ENCODE results near the gene SOX15.

Gene SOX15

DNA sequence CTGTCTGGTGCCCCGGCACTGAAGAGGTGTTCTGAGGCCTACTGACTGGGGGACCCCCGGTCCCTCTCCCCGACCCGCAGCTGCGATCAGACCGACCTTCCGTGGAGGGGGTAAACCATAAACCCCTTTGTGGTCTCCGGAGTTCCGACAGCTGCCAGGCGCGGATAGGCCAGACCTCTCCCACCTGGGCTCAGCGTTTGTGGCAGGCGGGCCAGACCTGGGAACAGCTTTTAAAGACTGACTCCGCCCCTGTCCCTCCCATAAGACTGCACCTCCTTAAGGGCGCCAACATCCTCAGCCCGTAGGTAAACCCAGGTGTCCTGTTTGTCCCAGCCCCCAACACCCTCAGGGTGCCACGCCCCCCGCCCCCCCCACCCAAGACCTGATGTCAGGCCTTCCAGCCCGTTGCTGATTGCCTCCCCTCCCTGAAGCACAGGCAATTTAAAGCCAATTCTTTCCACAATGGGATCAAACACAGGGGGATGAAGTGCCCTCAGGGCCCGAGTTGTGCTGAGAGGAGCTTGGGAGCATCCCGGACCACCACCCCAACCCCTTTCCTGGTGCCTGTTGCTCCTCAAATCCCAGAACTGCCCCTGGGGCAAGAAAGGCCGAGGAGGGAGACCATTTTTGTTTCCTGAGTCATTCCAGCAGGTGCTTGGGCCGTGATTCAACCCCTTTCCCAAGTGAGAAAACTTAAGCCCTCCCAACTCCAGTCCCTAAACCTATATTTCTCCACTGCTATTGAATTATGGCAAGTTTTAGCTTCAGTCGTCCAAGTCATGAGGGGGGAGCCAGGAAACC, at the start of gene SOX15:
Gene SOX15, minus strand, starts transcription at position 204 of the 801 bp plus-strand sequence. CDS start 418 bp downstream, outside the sequence.
- TF ChIP-seq EZH2phosphoT487 (IDR thresholded peaks at IDR 0.05; ENCODE audit: borderline replicate concordance): no peak
- TF ChIP-seq, protein P1, sequence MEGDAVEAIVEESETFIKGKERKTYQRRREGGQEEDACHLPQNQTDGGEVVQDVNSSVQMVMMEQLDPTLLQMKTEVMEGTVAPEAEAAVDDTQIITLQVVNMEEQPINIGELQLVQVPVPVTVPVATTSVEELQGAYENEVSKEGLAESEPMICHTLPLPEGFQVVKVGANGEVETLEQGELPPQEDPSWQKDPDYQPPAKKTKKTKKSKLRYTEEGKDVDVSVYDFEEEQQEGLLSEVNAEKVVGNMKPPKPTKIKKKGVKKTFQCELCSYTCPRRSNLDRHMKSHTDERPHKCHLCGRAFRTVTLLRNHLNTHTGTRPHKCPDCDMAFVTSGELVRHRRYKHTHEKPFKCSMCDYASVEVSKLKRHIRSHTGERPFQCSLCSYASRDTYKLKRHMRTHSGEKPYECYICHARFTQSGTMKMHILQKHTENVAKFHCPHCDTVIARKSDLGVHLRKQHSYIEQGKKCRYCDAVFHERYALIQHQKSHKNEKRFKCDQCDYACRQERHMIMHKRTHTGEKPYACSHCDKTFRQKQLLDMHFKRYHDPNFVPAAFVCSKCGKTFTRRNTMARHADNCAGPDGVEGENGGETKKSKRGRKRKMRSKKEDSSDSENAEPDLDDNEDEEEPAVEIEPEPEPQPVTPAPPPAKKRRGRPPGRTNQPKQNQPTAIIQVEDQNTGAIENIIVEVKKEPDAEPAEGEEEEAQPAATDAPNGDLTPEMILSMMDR (conservative IDR thresholded peaks at IDR 0.05; ENCODE audit: low read length): no peak
- no peaks in the 10 kb centered on the region for H3K27me3 ChIP-seq (ENCODE audit: insufficient read depth, low read length, poor library complexity, severe bottlenecking)
- no peak within 1 kb of the TSS for H3K4me3 ChIP-seq (ENCODE audit: low read length, poor library complexity, severe bottlenecking)
- no peaks in the 10 kb centered on the region for H3K4me1 ChIP-seq (ENCODE audit: insufficient read depth, low read length, poor library complexity, severe bottlenecking)
- H3K79me2 ChIP-seq (ENCODE audit: insufficient read depth, low read length): peaks cover 13% of the 10 kb centered on the region; the same call in 1 of the 2 replicates
- H3F3A ChIP-seq (ENCODE audit: low read depth): no peaks in the 10 kb centered on the region
- no peak within 1 kb of the TSS for H2AFZ ChIP-seq (ENCODE audit: low read length)
- no peaks in the 10 kb centered on the region for H4K20me1 ChIP-seq (ENCODE audit: insufficient read depth, low read length, poor library complexity, severe bottlenecking)
- H3K36me3 ChIP-seq (ENCODE audit: insufficient read depth, low read length): peaks cover 43% of the 10 kb centered on the region; the same call in 1 of the 2 replicates
- H3K9me3 ChIP-seq (ENCODE audit: insufficient read depth, low read depth, low read length): no peaks in the 10 kb centered on the region
- H3K9ac ChIP-seq (ENCODE audit: low read depth, low read length, poor library complexity, severe bottlenecking): no peak within 1 kb of the TSS
- H3K9me2 ChIP-seq (replicated peaks; ENCODE audit: low read depth, low read length): no peaks in the 10 kb centered on the region
- H3K4me2 ChIP-seq (ENCODE audit: low read depth, low read length, poor library complexity, severe bottlenecking): no peak within 1 kb of the TSS

GRCh38 chr17:7636163-7636562, 46.3 kb upstream of the SOX15 start:
- Histone ChIP-seq H3K9me3 (ENCODE audit: insufficient read depth, low read depth, low read length) (no peaks in the 10 kb centered on the region), H3K4me3 (ENCODE audit: low read length, poor library complexity, severe bottlenecking) (no peak overlapping the region), H3K27me3 (ENCODE audit: insufficient read depth, low read length, poor library complexity, severe bottlenecking) (no peaks in the 10 kb centered on the region), H3F3A (ENCODE audit: low read depth) (no peaks in the 10 kb centered on the region), H3K9ac (ENCODE audit: low read depth, low read length, poor library complexity, severe bottlenecking) (no peak overlapping the region), H3K36me3 (ENCODE audit: insufficient read depth, low read length) (no peaks in the 10 kb centered on the region), H2AFZ (ENCODE audit: low read length) (no peak overlapping the region), H3K9me2 (replicated peaks; ENCODE audit: low read depth, low read length) (no peaks in the 10 kb centered on the region), H3K4me1 (ENCODE audit: insufficient read depth, low read length, poor library complexity, severe bottlenecking) (no peaks in the 10 kb centered on the region), H4K20me1 (ENCODE audit: insufficient read depth, low read length, poor library complexity, severe bottlenecking) (no peaks in the 10 kb centered on the region), H3K4me2 (ENCODE audit: low read depth, low read length, poor library complexity, severe bottlenecking) (no peak overlapping the region), H3K79me2 (ENCODE audit: insufficient read depth, low read length) (no peaks in the 10 kb centered on the region)
- TF ChIP-seq EZH2phosphoT487 (IDR thresholded peaks at IDR 0.05; ENCODE audit: borderline replicate concordance): no peak
- TF ChIP-seq, protein P1 (conservative IDR thresholded peaks at IDR 0.05; ENCODE audit: low read length): no peak

DNA sequence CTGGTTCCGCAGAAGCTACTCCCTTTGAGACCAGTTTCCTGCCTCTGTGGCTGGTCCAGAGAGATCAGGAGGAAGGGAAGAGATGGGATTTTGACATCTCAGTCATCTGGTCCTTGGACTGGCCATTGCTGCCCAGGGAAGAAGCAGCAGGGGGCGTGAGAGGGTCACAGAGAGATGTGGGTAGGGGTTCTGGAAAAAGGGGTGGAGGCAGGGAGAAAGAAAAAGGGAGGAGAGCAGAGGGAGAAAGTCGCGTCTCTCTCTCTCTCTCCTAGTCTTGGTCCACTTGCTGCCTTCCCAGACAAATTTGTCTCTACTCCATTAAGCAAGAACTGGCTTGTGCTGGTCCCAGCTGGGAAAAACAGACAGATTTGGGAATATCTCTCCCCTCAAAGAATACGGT, 44.5 kb upstream of the SOX15 start:
- no peaks in the 10 kb centered on the region for H4K20me1 ChIP-seq (ENCODE audit: insufficient read depth, low read length, poor library complexity, severe bottlenecking)
- no peaks in the 10 kb centered on the region for H3K27me3 ChIP-seq (ENCODE audit: insufficient read depth, low read length, poor library complexity, severe bottlenecking)
- no peak overlapping the region for H3K4me3 ChIP-seq (ENCODE audit: low read length, poor library complexity, severe bottlenecking)
- no peak overlapping the region for H2AFZ ChIP-seq (ENCODE audit: low read length)
- TF ChIP-seq EZH2phosphoT487 (IDR thresholded peaks at IDR 0.05; ENCODE audit: borderline replicate concordance): no peak
- TF ChIP-seq, protein P1 (conservative IDR thresholded peaks at IDR 0.05; ENCODE audit: low read length): peak; percentile 64
- no peaks in the 10 kb centered on the region for H3K79me2 ChIP-seq (ENCODE audit: insufficient read depth, low read length)
- H3K4me2 ChIP-seq (ENCODE audit: low read depth, low read length, poor library complexity, severe bottlenecking): no peak overlapping the region
- no peaks in the 10 kb centered on the region for H3K36me3 ChIP-seq (ENCODE audit: insufficient read depth, low read length)
- no peaks in the 10 kb centered on the region for H3K4me1 ChIP-seq (ENCODE audit: insufficient read depth, low read length, poor library complexity, severe bottlenecking)
- no peak overlapping the region for H3K9ac ChIP-seq (ENCODE audit: low read depth, low read length, poor library complexity, severe bottlenecking)
- H3K9me2 ChIP-seq (replicated peaks; ENCODE audit: low read depth, low read length): no peaks in the 10 kb centered on the region
- H3F3A ChIP-seq (ENCODE audit: low read depth): no peaks in the 10 kb centered on the region
- H3K9me3 ChIP-seq (ENCODE audit: insufficient read depth, low read depth, low read length): no peaks in the 10 kb centered on the region
